G401 (cell line): Measurements from ENCODE around the gene CDKN1B. TPM values are rescaled to one million over a fixed set of nuclear protein-coding genes. Genes with fewer than 3 reads are reported as not detected.

Experiments used
- DNase-seq: peaks from one replicate; pipeline ENCODE4 v3.0.0-alpha.2; 2015; ENCODE audit warnings: low spot score
- in situ Hi-C: cut with HindIII; loops from 2 replicates; pipeline ENCODE4 v1.10.0; 2016; ENCODE audit warnings: low sequenced_read_pairs, mixed read lengths
- total RNA-seq: library from RNA; depleted of rRNA; stranded (reverse); fragments of >200 nt; shearing (Covaris generic); gene quantifications from 2 replicates; pipeline ENCODE4 v1.2.3, GENCODE V29; 2014

Gene CDKN1B
- total RNA-seq, 1 experiment from 2014 or later = 81.7 TPM

DNA sequence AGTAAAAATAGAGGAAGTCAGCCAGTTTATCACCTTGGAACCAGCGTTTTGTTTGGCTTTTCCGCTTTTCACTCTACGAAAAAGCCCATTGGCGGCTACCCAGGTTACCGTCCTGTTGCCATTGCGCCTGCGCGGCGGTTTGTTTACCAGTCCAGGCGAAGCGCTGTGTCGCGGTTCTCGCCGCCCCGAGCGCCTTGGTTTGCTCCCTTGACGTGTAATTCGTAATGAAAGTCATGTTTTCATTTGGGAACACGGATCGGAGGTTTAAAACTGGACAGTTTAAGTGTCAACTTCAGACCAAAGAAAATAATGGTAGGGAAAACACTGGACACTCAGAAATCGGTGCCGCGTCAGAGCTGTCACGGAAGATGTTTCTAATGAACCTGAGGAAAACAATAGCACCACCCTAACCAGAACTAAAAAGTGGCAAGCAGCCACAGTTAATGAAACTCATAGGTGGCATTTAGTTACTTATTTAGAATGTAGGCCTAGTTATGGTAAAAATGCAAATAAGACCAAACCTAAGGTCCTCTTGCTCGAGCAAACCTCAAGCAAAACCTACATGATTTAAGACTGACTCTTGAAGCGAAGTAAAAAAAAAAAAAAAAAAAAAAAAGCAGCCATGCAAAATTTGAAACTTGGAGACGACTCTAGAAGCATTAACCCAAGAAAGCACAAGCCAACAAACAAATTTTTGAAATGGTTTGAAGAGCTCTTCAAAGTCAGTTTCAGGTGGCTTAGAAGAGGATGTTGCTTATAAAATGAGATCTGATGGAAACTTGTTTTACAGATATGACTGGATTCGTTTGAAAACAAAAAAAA is 20.4 kb upstream of the CDKN1B start:
- in situ Hi-C loops = no loop called here
- peak; percentile 88 for DNase-seq

DNA sequence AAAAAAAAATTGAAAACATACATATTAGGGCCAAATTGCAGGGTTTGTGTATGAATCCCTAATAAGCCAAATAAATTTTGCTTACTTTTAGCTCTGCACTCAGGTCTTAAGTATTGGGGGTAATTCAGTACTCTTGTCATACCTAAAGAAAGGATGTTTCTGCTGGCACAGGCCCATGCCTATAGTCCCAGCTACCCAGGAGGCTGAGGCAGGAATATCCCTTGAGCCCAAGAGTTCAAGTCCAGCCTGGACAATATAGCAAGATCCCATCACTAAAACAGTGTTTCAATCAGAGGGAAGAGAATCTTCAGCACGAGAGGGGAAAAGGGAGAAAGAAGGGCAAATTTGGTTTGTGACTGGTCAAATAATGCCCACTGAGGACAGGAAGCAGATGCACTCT is 17.8 kb upstream of the CDKN1B start:
- in situ Hi-C loops = no loop called here

DNA sequence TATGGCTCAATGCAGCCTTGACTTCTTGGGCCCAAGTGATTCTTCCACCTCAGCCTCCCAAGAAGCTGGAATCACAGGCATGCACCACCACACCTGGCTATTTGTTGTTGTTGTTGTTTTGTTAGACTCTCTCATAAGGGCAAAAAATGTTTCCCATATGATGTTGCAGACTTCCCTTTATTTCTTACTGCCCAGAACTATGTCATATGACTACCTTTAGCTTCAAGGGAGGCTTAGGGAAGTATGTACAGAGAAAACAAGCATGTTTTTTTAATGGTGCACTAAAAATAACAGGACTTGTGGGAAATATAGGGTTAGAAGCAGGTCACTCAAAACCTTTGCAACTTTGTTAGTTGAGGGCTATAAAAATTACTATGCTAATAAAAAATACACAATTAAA is 16.9 kb upstream of the CDKN1B start:
- in situ Hi-C loops = no loop called here
- DNase-seq = no peak

More for the DNA sequence above, 17.8 kb upstream of the CDKN1B start:
- no peak for DNase-seq

DNA sequence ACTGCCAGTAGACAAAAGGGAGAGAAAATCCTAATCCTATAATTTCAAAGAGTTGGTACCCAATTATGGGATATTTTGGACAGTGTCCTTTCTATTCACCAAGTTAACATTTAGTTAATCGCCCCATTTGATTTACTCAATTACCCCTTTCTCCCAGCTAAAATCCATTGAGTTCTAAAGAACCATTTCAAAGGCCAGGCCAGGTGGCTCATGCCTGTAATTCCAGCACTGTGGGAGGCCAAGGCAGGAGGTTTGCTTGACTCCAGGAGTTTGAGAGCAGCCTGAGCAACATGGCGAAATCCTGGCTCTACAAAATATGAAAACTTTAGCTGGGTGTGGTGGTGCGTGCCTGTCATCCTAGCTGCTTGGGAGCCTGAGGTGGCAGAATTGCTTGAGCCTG is 15.7 kb upstream of the CDKN1B start:
- in situ Hi-C loops = no loop called here
- DNase-seq = no peak

DNA sequence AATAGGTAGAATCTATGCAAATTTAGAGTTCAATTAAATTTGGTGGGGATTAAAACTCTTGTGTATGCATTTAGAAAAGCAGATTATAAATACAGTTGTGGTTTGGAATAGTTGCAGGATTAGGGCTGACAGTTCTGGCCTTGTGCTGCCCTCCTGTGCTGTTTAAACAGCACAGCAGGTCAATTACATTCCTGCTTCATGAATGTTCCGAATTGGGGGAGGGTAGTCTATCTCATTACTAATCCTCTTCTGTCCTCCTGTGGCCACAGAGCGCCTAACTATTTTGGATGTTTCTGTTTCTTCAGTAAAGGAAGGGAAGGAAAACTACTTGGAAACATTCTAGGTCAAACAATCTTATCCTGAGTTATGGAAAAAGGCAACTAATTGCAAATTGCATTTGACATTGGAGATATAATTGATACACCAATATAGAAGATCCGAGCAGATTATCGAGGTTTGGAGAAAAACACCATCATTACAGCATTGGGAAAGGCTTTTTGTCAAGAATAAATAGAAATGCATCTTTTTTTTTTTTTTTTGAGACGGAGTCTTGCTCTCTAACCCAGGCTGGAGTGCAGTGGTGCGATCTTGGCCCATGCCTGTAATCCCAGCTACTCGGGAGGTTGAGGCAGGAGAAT is 12.5 kb upstream of the CDKN1B start:
- in situ Hi-C loops = no loop called here
- DNase-seq = peak; percentile 94

DNA sequence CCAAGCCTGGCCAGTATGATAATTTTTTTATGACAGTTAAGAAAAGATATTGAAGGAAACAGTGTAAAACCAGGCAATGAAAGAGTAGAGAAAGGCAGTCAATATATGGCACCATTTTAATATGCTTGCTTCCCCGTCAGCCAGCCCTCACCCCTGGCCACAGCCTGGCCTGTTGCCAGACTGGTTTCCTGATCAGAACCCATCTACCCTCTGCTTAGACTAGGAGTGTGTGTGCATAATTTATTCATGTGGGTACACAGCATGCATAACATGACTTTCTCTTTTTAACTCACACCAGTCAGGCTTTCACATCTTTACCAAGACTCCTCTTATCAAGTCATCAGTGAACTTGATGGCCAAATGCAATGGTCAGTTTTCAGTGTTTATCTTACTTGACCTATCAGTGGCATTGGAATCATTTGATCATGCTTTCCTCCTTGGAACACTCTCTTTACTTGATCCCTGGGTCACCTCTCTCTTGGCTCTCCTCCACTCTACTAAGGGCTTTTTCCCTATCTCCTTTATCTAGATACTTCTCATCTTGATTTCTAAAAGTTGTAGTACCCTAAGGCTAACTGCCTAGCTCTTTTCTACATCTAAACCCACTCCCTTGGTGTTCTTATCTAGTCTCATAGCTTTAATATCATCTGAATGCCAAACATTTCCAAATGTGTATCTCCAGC is 11.2 kb upstream of the CDKN1B start:
- in situ Hi-C loops = no loop called here

DNA sequence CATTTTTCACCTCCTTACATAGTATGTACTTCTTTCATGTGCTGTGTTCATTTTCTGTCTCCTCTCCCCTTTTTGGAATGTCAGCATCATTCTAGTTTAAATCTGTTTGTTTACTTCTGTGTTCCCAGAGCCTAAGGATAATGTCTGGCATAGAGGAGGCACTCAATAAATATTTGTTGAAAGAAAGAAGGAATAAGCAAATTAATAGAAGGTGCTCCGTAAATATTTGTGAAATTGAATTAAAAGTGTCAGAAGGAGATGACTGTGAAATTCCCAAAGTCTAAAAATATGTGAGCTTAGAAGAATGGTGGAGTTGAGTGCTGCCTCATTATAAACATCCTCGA is 3.3 kb upstream of the CDKN1B start:
- no peak for DNase-seq
- in situ Hi-C loops = no loop called here

More for the DNA sequence above, 11.2 kb upstream of the CDKN1B start:
- no peak for DNase-seq

DNA sequence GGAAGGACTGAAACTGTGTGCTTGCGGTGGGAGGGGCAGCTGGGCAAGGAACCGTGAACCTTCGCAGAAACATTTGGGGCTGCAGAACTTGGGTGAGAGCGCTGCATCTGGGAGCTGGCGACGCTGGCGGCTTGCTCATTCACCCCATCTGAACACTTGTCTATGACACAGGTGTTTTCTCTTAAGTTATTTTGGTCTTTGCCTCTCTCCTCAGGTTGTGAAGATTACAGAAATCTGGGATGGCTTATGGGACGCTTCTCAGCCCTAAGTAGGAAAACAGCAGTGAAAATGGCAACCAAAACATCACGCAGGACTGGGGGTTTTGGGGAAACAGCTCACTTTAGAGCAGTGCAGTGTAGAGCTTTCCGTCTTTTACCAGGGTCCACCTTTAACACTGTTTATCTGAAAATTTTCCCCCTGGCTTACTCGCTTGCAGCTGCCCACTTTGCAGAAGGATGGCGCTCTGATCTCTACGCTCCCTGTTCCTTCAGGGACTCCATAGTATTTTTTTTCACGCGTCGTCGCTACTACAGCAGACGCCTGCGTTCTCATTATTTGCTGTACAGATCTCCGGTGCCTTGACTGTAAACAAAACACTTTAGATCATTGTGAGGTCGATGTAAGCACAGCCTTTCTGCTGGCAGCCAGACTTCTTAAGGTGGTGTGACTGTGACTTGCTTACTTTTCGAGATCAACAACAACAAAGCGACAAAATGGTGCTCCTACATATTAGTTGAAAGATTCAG is 2.7 kb upstream of the CDKN1B start:
- DNase-seq = peak; percentile 78
- in situ Hi-C loops = no loop called here

DNA sequence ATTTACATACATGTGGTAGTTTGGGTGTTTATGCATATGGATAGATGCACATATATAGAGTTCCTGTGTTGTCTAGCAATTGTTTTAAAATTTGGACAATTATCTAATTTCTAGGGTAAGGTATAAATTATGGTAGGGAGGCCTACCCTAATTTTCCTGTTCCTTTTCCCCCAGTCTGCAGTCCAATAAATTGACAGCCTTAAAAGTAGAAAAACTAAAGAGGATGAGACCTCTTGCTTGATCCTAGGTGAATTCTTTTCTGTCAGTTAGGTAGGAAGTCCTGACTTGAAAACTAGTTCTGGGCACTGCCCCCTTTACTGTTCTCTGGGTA is 2.1 kb upstream of the CDKN1B start:
- DNase-seq = no peak
- in situ Hi-C loops = no loop called here

DNA sequence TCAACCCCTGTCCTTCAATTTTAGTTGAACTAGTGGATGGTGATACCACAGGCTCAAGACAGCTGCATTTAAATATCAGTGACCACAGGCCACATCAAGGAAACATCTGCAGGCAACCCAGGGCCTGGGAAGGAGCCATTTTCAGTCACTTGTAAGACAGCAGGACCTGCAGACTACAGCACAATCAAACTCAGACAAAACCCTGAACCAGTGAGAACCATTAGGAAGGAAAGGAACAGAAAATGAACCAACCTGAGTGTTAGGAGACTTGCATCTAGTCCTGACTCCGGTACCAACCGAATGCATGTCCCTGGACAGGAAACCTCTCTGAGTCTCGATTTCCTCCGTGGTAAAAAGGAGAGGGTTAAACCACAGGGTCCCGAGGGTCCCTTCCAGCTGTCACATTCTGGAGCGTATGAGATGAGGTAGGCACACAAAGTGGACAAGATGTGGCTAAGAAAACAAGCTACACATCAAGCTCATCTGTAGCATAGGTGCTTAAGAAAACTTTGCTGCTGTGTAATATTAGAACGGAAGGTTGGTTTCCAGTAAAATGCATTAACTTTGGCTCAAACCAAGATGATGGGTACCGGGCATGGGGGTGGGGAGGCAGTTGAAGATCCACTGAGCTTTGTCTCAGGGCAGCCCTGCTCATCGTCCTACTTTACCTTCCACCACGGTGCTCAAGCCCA is 1.6 kb upstream of the CDKN1B start:
- peak; percentile 50 for DNase-seq
- in situ Hi-C loops = no loop called here

DNA sequence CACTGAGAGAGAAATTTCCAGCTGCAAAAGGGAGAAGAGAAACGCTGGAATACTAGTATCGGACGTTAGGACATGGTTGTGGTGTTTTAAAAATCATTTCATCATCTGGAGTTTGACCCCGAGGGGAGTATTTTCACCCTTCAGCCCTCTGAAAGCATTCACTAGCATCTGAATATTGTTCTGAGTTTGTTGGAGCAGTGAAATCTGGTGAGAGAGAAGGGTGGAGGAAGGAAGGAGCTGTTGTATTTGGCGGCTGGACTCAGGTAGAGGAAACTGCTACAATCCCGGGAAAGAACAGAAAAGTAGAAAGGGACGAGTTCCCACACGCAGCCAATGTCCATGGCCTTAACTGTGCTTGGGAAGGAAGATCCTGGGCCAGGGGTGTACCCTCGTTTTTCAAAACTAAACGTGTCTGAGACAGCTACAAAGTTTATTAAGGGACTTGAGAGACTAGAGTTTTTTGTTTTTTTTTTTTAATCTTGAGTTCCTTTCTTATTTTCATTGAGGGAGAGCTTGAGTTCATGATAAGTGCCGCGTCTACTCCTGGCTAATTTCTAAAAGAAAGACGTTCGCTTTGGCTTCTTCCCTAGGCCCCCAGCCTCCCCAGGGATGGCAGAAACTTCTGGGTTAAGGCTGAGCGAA is 896 bp upstream of the CDKN1B start:
- DNase-seq = peak; percentile 68

DNA sequence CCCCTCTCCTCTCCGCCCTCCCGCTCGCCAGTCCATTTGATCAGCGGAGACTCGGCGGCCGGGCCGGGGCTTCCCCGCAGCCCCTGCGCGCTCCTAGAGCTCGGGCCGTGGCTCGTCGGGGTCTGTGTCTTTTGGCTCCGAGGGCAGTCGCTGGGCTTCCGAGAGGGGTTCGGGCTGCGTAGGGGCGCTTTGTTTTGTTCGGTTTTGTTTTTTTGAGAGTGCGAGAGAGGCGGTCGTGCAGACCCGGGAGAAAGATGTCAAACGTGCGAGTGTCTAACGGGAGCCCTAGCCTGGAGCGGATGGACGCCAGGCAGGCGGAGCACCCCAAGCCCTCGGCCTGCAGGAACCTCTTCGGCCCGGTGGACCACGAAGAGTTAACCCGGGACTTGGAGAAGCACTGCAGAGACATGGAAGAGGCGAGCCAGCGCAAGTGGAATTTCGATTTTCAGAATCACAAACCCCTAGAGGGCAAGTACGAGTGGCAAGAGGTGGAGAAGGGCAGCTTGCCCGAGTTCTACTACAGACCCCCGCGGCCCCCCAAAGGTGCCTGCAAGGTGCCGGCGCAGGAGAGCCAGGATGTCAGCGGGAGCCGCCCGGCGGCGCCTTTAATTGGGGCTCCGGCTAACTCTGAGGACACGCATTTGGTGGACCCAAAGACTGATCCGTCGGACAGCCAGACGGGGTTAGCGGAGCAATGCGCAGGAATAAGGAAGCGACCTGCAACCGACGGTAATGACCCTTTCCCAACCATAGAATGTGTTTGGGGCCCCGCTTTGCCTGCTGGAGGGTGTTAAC is 615 bp downstream of the CDKN1B start:
- DNase-seq = peak; percentile 46
- in situ Hi-C loops = no loop called here

More for the DNA sequence above, 896 bp upstream of the CDKN1B start:
- in situ Hi-C loops = no loop called here

DNA sequence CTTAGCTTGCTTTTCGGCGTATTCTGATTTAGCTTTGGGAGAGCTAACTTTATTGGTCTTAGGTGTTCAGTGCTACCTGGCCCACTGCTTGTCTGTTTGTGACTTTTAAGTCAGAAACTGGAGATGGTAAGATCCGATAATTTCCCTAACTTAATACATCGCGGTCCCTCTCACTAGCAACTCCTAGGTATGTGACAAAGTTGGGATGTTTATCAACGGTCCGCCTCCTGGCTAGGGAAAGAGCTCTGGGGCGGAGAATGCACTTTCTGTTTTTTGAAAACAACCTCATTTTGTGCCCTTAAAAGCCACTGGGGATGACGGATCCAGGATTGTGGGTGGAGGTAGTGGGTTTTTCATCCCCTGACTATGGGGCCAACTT is 1.2 kb downstream of the CDKN1B start:
- in situ Hi-C loops = no loop called here
- DNase-seq = no peak

DNA sequence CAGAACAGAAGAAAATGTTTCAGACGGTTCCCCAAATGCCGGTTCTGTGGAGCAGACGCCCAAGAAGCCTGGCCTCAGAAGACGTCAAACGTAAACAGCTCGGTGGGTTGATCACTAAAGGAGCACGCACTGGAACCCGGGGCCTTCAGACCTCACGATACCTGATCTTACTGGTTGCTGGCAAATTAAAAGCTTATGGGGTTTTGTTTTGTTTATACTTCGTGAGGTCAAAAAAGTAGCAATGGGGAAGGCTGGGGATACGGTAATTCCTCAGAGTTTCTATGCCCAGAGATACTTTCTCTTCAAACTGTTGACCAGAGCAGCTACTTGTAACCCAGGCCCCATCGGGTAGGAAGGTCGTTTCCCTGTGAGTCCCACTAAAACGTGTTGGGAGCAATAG is 1.7 kb downstream of the CDKN1B start:
- in situ Hi-C loops = no loop called here
- DNase-seq = no peak

DNA sequence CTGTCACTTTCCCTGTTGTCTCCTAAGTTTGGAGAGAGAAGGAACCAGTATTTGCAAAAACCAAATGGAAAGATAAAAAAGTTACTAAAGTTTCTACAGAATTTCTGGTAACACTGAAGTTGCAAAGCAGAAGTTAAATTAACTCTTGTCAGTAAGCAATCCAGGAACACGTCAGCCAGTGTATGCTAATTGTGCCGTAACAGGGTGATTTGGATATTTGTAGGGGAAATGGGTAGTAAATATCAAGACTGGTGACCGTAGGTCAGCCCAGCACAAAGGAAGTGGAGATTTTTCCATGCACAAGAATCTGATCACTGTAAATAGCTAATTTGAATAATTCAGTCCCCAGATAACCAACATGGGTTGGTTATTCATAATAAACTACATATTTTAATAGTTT is 2.3 kb downstream of the CDKN1B start:
- in situ Hi-C loops = no loop called here
- DNase-seq = no peak

DNA sequence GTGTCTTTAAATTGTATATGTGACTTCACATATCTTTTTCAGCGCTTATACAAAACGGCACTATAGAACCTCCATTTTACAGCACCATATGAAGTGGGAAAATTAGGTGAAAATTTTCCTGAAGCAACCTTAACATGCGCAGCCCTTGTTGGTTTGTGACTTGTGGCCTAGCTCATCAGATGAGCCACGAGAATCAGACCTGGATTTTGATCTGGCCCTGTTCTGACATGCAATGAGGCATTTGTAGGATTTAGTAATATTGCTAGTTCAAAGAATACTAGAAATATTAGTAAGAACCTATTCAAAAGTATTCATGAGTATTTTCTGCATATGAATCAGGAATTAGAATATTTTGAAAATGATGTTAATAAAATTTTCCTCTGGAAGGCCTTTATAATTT is 2.9 kb downstream of the CDKN1B start:
- no peak for DNase-seq
- in situ Hi-C loops = no loop called here

DNA sequence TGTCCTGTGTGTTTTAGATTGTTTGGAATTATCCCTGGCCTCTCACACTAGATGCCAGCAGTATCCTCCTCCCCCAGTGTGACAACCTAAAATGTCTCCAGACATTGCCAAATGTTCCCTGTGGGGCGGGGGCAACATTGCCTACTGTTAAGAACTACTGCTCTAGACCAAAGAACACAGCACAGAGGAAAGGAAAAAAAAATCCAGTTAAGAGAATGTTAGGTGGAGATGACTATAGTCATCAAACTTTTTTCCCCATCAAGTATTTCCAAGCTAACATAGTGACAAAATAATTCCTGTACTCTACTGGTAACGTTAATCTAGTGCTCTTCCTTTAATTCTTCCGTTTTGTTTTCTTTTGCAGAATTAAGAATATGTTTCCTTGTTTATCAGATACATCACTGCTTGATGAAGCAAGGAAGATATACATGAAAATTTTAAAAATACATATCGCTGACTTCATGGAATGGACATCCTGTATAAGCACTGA is 3.5 kb downstream of the CDKN1B start:
- in situ Hi-C loops = no loop called here
- no peak for DNase-seq

DNA sequence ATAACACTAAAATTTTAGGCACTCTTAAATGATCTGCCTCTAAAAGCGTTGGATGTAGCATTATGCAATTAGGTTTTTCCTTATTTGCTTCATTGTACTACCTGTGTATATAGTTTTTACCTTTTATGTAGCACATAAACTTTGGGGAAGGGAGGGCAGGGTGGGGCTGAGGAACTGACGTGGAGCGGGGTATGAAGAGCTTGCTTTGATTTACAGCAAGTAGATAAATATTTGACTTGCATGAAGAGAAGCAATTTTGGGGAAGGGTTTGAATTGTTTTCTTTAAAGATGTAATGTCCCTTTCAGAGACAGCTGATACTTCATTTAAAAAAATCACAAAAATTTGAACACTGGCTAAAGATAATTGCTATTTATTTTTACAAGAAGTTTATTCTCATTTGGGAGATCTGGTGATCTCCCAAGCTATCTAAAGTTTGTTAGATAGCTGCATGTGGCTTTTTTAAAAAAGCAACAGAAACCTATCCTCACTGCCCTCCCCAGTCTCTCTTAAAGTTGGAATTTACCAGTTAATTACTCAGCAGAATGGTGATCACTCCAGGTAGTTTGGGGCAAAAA is 4.1 kb downstream of the CDKN1B start:
- in situ Hi-C loops = no loop called here
- no peak for DNase-seq
